ENCODE results near the gene AURKAIP1. TPM values are rescaled to one million over a fixed set of nuclear protein-coding genes. Genes with fewer than 3 reads are reported as not detected.

The AURKAIP1 gene
- total RNA-seq, 4 donors from 2014 or later, result 13.2 to 75.8 (median 31.1) TPM

- Histone ChIP-seq H3K4me3 (no peak overlapping the region), H3K9me3 (no peaks in the 10 kb centered on the region), H3K36me3 (no peaks in the 10 kb centered on the region), H3K27me3 (no peaks in the 10 kb centered on the region), H3K4me1 (peaks cover 0 to 5% of the 10 kb centered on the region in 2 donors), H3K27ac (peak overlapping the region; percentile 96)
- TF ChIP-seq POLR2A (IDR thresholded peaks at IDR 0.05) (no peak), CTCF (IDR thresholded peaks at IDR 0.05) (no peak)
- DNase-seq, result peak; percentile 24 to 27
- intact Hi-C loops (cut with DNase I; ENCODE audit: low total_unique reads), result no loop called here
Observed at GRCh38 chr1:1361233-1361981, 13.6 kb downstream of the AURKAIP1 start.

GRCh38 chr1:1360506-1361169 is 14.4 kb downstream of the AURKAIP1 start:
- H3K27ac ChIP-seq, result peak overlapping the region; percentile 96
- H3K27me3 ChIP-seq, result no peaks in the 10 kb centered on the region
- no peak overlapping the region for H3K4me3 ChIP-seq
- peaks cover 0 to 10% of the 10 kb centered on the region in 2 donors for H3K4me1 ChIP-seq
- DNase-seq, result peak; percentile 82 to 83
- TF ChIP-seq CTCF (IDR thresholded peaks at IDR 0.05), result no peak
- TF ChIP-seq POLR2A (IDR thresholded peaks at IDR 0.05), result no peak
- no peaks in the 10 kb centered on the region for H3K36me3 ChIP-seq
- intact Hi-C loops (cut with DNase I; ENCODE audit: low total_unique reads), result no loop called here
- no peaks in the 10 kb centered on the region for H3K9me3 ChIP-seq

GRCh38 chr1:1359664-1360468 is 15.1 kb downstream of the AURKAIP1 start:
- Histone ChIP-seq H3K36me3 (no peaks in the 10 kb centered on the region), H3K4me3 (no peak overlapping the region), H3K27me3 (no peaks in the 10 kb centered on the region), H3K4me1 (peaks cover 0 to 17% of the 10 kb centered on the region in 2 donors), H3K9me3 (no peaks in the 10 kb centered on the region), H3K27ac (peak overlapping the region; percentile 96)
- no peak for TF ChIP-seq CTCF (IDR thresholded peaks at IDR 0.05)
- TF ChIP-seq POLR2A (IDR thresholded peaks at IDR 0.05), result peak in 1 of 2 donors; percentile 9
- peak; percentile 75 to 77 for DNase-seq
- intact Hi-C loops (cut with DNase I; ENCODE audit: low total_unique reads), result loop anchor here (10.0 kb wide), 1 partner anchor 55 kb away; the partner anchor contains the start of genes ACAP3 and PUSL1

- TF ChIP-seq POLR2A (IDR thresholded peaks at IDR 0.05) (no peak), CTCF (IDR thresholded peaks at IDR 0.05) (no peak)
- Histone ChIP-seq H3K4me3 (peak overlapping the region in 1 of 2 donors; percentile 68), H3K27ac (peak overlapping the region; percentile 96), H3K4me1 (peaks cover 0 to 23% of the 10 kb centered on the region in 2 donors), H3K9me3 (no peaks in the 10 kb centered on the region), H3K36me3 (no peaks in the 10 kb centered on the region), H3K27me3 (no peaks in the 10 kb centered on the region)
- intact Hi-C loops (cut with DNase I; ENCODE audit: low total_unique reads), result loop anchor here (10.0 kb wide), 1 partner anchor 54 kb away; the partner anchor contains the start of genes ACAP3 and PUSL1
- DNase-seq, result peak in 1 of 2 donors; percentile 44
Observed at GRCh38 chr1:1359308-1359663, 15.7 kb downstream of the AURKAIP1 start.
